GM12878 (cell line): ENCODE data around the gene BMP7. TPM values are rescaled to one million over a fixed set of nuclear protein-coding genes. Genes with fewer than 3 reads are reported as not detected.

ENCODE experiments used
- ATAC-seq: fragments of 200-7000 bp; cut with Tn5 transposase; 3 replicates; pipeline ENCODE4 v1.9.1; 2020; ENCODE audit warnings: mild to moderate bottlenecking, moderate library complexity
- BruUV-seq: library from RNA; stranded (reverse); fragments of 400-500 nt; replicated peaks from 2 replicates; lab custom pipeline; 2021; lab: Mats Ljungman, UMichigan
- CTCF ChIA-PET: fragments of 300-600 bp; sonication (Branson Sonifier 250); formaldehyde crosslinking; extraction: SDS; loops from one replicate; lab custom pipeline; 2021; ENCODE audit warnings: inconsistent platforms; lab: Yijun Ruan, JAX
- POLR2A ChIA-PET: fragments of 350-600 bp; formaldehyde crosslinking; extraction: SDS; loops from one replicate; lab custom pipeline; 2021; ENCODE audit warnings: inconsistent platforms; lab: Charles Lee
- RAD21 ChIA-PET: fragments of 300-600 bp; sonication (Branson Sonifier 250); formaldehyde crosslinking; loops from one replicate; lab custom pipeline; 2023; ENCODE audit warnings: antibody characterized with exemption; ENCODE audit not compliant: unreplicated experiment; lab: Charles Lee
- SMC1A ChIA-PET: fragments of 300-600 bp; sonication (Branson Sonifier 250); formaldehyde crosslinking; loops from one replicate; lab custom pipeline; 2023; ENCODE audit not compliant: unreplicated experiment, uncharacterized antibody; lab: Charles Lee
- DNase-seq: peaks from one replicate; pipeline ENCODE4 v3.0.0-alpha.2; 2011; ENCODE audit warnings: low read depth, low spot score
- FAIRE-seq: peaks from 3 replicates; lab custom pipeline; 2011; peaks lifted over from hg19 to GRCh38; lab: Jason Lieb, UNC
- H2AFZ ChIP-seq: 2 replicates; pipeline ENCODE4 v1.6.0; 2011; ENCODE audit warnings: low read depth, low read length, control low read depth; ENCODE audit not compliant: control insufficient read depth
- H3K27ac ChIP-seq: 2 replicates; pipeline ENCODE4 v1.5.1; 2011; ENCODE audit warnings: control low read depth; ENCODE audit not compliant: control insufficient read depth, insufficient read depth
- H3K27me3 ChIP-seq, 2 experiments: replicated peaks in 1 of 2; 2 replicates each; pipeline versions ENCODE4 v1.6.0 to v1.6.1; 2011; ENCODE audit warnings: low read length in 1 of 2; ENCODE audit not compliant: control insufficient read depth in 2 of 2, insufficient read depth in 2 of 2
- H3K36me3 ChIP-seq, 2 experiments: 2 replicates each; pipeline ENCODE4 v1.5.1; 2011; ENCODE audit warnings: low read length in 1 of 2; ENCODE audit not compliant: control insufficient read depth in 2 of 2, insufficient read depth in 2 of 2
- H3K4me1 ChIP-seq: 2 replicates; pipeline ENCODE4 v1.6.1; 2011; ENCODE audit warnings: mild to moderate bottlenecking, low read length, moderate library complexity, mixed read lengths; ENCODE audit not compliant: control insufficient read depth, insufficient read depth
- H3K4me2 ChIP-seq: 2 replicates; pipeline ENCODE4 v1.6.0; 2011; ENCODE audit warnings: control low read depth; ENCODE audit not compliant: control insufficient read depth, insufficient read depth
- H3K4me3 ChIP-seq: fragments of 200-600 bp; sonication (generic); 2 replicates; pipeline ENCODE4 v1.5.1; 2016
- H3K79me2 ChIP-seq: 2 replicates; pipeline ENCODE4 v1.6.0; 2011; ENCODE audit warnings: low read length; ENCODE audit not compliant: control insufficient read depth, insufficient read depth
- H3K9ac ChIP-seq: 2 replicates; pipeline ENCODE4 v1.8.0; 2011; ENCODE audit warnings: low read length, control low read depth, mixed read lengths; ENCODE audit not compliant: control insufficient read depth, insufficient read depth
- H3K9me3 ChIP-seq: replicated peaks from 3 replicates; pipeline ENCODE4 v1.5.1; 2011; ENCODE audit warnings: mild to moderate bottlenecking, low read length; ENCODE audit not compliant: control insufficient read depth, insufficient read depth
- H4K20me1 ChIP-seq: 2 replicates; pipeline ENCODE4 v1.6.0; 2011; ENCODE audit not compliant: control insufficient read depth, insufficient read depth
- BMI1 ChIP-seq: fragments of 450-650 bp; IDR thresholded peaks from 2 replicates; pipeline ENCODE4 v1.6.1; 2016; ENCODE audit warnings: mild to moderate bottlenecking, moderate library complexity, borderline replicate concordance
- KDM1A ChIP-seq: fragments of 200-600 bp; sonication (generic); IDR thresholded peaks from 2 replicates; pipeline ENCODE4 v1.6.1; 2016; ENCODE audit warnings: borderline replicate concordance
- MEF2A ChIP-seq: IDR thresholded peaks from 2 replicates; pipeline ENCODE4 v1.6.1; 2011; ENCODE audit warnings: low read depth, mild to moderate bottlenecking, low read length, moderate library complexity; ENCODE audit not compliant: insufficient read depth
- NFIC ChIP-seq: IDR thresholded peaks from 2 replicates; pipeline ENCODE4 v1.6.1; 2012; ENCODE audit warnings: low read depth, mild to moderate bottlenecking, inconsistent platforms, low read length, moderate library complexity
- NKRF ChIP-seq: fragments of 450-650 bp; conservative IDR thresholded peaks from 2 replicates; pipeline ENCODE4 v1.6.1; 2017; ENCODE audit warnings: mild to moderate bottlenecking, moderate library complexity
- PAX8 ChIP-seq: fragments of 450-650 bp; IDR thresholded peaks from 2 replicates; pipeline ENCODE4 v1.6.1; 2017; ENCODE audit warnings: mild to moderate bottlenecking, moderate library complexity
- POLR2AphosphoS2 ChIP-seq: IDR thresholded peaks from 2 replicates; pipeline ENCODE4 v1.6.1; 2011; ENCODE audit warnings: low read depth, mild to moderate bottlenecking, low read length, improper control_type of control experiment, moderate library complexity
- TBL1XR1 ChIP-seq: IDR thresholded peaks from 2 replicates; pipeline ENCODE4 v1.6.1; 2012; ENCODE audit warnings: low read depth, low read length, improper control_type of control experiment
- YBX1 ChIP-seq: fragments of 450-650 bp; IDR thresholded peaks from 2 replicates; pipeline ENCODE4 v1.6.1; 2016; ENCODE audit warnings: antibody characterized with exemption
- WGBS: methylation state at CpG from one replicate; pipeline ENCODE4 v1.1.6; 2016; ENCODE audit warnings: low lambda C conversion rate; ENCODE audit not compliant: insufficient replicate concordance, insufficient coverage; ENCODE audit errors: missing lambda C conversion rate; 5-methylcytosine and 5-hydroxymethylcytosine counted together
- in situ Hi-C: fragments of 300-500 bp; cut with MboI; formaldehyde crosslinking; loops from 9 replicates; pipeline ENCODE4 v1.14.3; 2018; ENCODE audit warnings: mixed read lengths
- intact Hi-C: fragments of 100-400 bp; cut with micrococcal nuclease; formaldehyde crosslinking; loops from one replicate; pipeline ENCODE4 v1.14.2; 2022; ENCODE audit not compliant: unreplicated experiment
- polyA plus RNA-seq, 11 experiments: library from polyadenylated mRNA; depleted of rRNA in 4 of 11; unstranded in 6 of 11; stranded (reverse) in 5 of 11; fragments of >200 nt; fragmentation: Nextera tagmentation in 4 of 11; fragmentation: Illumina TruSeq in 1 of 11; extraction: Ambion mirVana in 4 of 11; extraction: Trizol in 1 of 11; gene quantifications; 1 replicate in 1 of 11; 2 replicates in 10 of 11; pipeline versions ENCODE4 v1.2.1 to v1.2.3, GENCODE V29; 2011 to 2016; ENCODE audit warnings: inconsistent platforms in 2 of 11, missing spikeins in 2 of 11, low read depth in 1 of 11
- total RNA-seq, 4 experiments: library from RNA; depleted of rRNA in 3 of 4; stranded (reverse); fragments of >200 nt in 3 of 4; fragmentation: Illumina TruSeq in 1 of 4; extraction: Trizol in 1 of 4; gene quantifications; 2 replicates each; pipeline versions ENCODE4 v1.2.1 to v1.2.3, GENCODE V29; 2013 to 2021
- TF ChIP-seq, protein P1 (sequence below): IDR thresholded peaks from 2 replicates; pipeline ENCODE4 v1.6.1; 2012; ENCODE audit warnings: improper control_type of control experiment, low read depth, low read length; ENCODE audit not compliant: insufficient replicate concordance
- TF ChIP-seq, protein P2 (sequence below): IDR thresholded peaks from 2 replicates; pipeline ENCODE4 v1.6.1; 2011; ENCODE audit warnings: borderline replicate concordance, low read depth, mild to moderate bottlenecking, moderate library complexity, low read length; ENCODE audit not compliant: insufficient read depth, poor library complexity, severe bottlenecking

Gene BMP7
- total and polyA plus RNA-seq, 10 of the 15 experiments (the other 5 are each of a cell fraction or from before 2014, with no cell fraction given) = 0.18 to 0.51 (median 0.28) TPM; not detected in 7

- FAIRE-seq (no peak), DNase-seq (no peak), ATAC-seq (no peak)
- Histone ChIP-seq H3K4me1 (no peaks in the 10 kb centered on the region), H3K9ac (no peak overlapping the region), H4K20me1 (no peaks in the 10 kb centered on the region), H3K27me3 (no peaks in the 10 kb centered on the region; a peak in 2 of 4 replicates), H3K36me3 (no peaks in the 10 kb centered on the region), H3K27ac (no peak overlapping the region), H3K4me3 (no peak overlapping the region), H2AFZ (no peak overlapping the region), H3K4me2 (no peak overlapping the region), H3K9me3 (no peaks in the 10 kb centered on the region), H3K79me2 (no peaks in the 10 kb centered on the region)
- SMC1A ChIA-PET = no interaction called here
- CTCF ChIA-PET = interaction anchor here (0.6 kb wide), 1 partner anchor 198 kb away, joined by 6 read pairs; no protein-coding TSS in a partner anchor
- 29% methylated on average over 14 of the region's 14 CpGs for WGBS
- RAD21 ChIA-PET = no interaction called here
- in situ Hi-C loops = no loop called here
- TF ChIP-seq YBX1 = no peak
- no peak for TF ChIP-seq BMI1
- no peak for TF ChIP-seq NKRF
- TF ChIP-seq, protein P1, sequence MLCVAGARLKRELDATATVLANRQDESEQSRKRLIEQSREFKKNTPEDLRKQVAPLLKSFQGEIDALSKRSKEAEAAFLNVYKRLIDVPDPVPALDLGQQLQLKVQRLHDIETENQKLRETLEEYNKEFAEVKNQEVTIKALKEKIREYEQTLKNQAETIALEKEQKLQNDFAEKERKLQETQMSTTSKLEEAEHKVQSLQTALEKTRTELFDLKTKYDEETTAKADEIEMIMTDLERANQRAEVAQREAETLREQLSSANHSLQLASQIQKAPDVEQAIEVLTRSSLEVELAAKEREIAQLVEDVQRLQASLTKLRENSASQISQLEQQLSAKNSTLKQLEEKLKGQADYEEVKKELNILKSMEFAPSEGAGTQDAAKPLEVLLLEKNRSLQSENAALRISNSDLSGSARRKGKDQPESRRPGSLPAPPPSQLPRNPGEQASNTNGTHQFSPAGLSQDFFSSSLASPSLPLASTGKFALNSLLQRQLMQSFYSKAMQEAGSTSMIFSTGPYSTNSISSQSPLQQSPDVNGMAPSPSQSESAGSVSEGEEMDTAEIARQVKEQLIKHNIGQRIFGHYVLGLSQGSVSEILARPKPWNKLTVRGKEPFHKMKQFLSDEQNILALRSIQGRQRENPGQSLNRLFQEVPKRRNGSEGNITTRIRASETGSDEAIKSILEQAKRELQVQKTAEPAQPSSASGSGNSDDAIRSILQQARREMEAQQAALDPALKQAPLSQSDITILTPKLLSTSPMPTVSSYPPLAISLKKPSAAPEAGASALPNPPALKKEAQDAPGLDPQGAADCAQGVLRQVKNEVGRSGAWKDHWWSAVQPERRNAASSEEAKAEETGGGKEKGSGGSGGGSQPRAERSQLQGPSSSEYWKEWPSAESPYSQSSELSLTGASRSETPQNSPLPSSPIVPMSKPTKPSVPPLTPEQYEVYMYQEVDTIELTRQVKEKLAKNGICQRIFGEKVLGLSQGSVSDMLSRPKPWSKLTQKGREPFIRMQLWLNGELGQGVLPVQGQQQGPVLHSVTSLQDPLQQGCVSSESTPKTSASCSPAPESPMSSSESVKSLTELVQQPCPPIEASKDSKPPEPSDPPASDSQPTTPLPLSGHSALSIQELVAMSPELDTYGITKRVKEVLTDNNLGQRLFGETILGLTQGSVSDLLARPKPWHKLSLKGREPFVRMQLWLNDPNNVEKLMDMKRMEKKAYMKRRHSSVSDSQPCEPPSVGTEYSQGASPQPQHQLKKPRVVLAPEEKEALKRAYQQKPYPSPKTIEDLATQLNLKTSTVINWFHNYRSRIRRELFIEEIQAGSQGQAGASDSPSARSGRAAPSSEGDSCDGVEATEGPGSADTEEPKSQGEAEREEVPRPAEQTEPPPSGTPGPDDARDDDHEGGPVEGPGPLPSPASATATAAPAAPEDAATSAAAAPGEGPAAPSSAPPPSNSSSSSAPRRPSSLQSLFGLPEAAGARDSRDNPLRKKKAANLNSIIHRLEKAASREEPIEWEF = no peak
- TF ChIP-seq KDM1A = no peak
- no peak for TF ChIP-seq TBL1XR1
- no peak for TF ChIP-seq MEF2A
- no peak for TF ChIP-seq NFIC
- TF ChIP-seq PAX8 = no peak
- TF ChIP-seq, protein P2, sequence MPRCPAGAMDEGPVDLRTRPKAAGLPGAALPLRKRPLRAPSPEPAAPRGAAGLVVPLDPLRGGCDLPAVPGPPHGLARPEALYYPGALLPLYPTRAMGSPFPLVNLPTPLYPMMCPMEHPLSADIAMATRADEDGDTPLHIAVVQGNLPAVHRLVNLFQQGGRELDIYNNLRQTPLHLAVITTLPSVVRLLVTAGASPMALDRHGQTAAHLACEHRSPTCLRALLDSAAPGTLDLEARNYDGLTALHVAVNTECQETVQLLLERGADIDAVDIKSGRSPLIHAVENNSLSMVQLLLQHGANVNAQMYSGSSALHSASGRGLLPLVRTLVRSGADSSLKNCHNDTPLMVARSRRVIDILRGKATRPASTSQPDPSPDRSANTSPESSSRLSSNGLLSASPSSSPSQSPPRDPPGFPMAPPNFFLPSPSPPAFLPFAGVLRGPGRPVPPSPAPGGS = no peak
- no peak for TF ChIP-seq POLR2AphosphoS2
- POLR2A ChIA-PET = interaction anchor here (0.5 kb wide), 1 partner anchor 131 kb away, joined by 3 read pairs; no protein-coding TSS in a partner anchor
- intact Hi-C loops = no loop called here
- no TSS peak for BruUV-seq
Observed at GRCh38 chr20:57133926-57134650, 132.4 kb downstream of the BMP7 start.
